ENCODE data around the gene CACNG3.
"Not testable (repeated sequence)": the region's sequence is repeated elsewhere in the genome, so short reads cannot be mapped to it uniquely, and the experiment has no call there.

Gene CACNG3

GRCh38 chr16:24332582-24333090 lies 76.5 kb downstream of the CACNG3 start:
- DNase-seq (ENCODE audit: low read depth) = no peak

- DNase-seq (ENCODE audit: low read depth) = no peak
Observed at GRCh38 chr16:24336491-24336890, 80.4 kb downstream of the CACNG3 start.

GRCh38 chr16:24337013-24337412 lies 80.9 kb downstream of the CACNG3 start:
- DNase-seq (ENCODE audit: low read depth) = no peak

GRCh38 chr16:24343829-24344228 lies 87.7 kb downstream of the CACNG3 start:
- DNase-seq (ENCODE audit: low read depth) = not testable (repeated sequence)

GRCh38 chr16:24344784-24345183 lies 88.6 kb downstream of the CACNG3 start:
- DNase-seq (ENCODE audit: low read depth) = no peak

- DNase-seq (ENCODE audit: low read depth) = no peak
Observed at GRCh38 chr16:24345704-24346103, 89.6 kb downstream of the CACNG3 start.

GRCh38 chr16:24346734-24347133 lies 90.6 kb downstream of the CACNG3 start:
- DNase-seq (ENCODE audit: low read depth) = no peak

GRCh38 chr16:24347556-24347955 lies 91.4 kb downstream of the CACNG3 start:
- DNase-seq (ENCODE audit: low read depth) = no peak

GRCh38 chr16:24348545-24349290 lies 92.6 kb downstream of the CACNG3 start:
- DNase-seq (ENCODE audit: low read depth) = no peak

- no peak for DNase-seq (ENCODE audit: low read depth)
Observed at GRCh38 chr16:24349320-24349719, 93.2 kb downstream of the CACNG3 start.

- DNase-seq (ENCODE audit: low read depth) = no peak
Observed at GRCh38 chr16:24352746-24353145, 96.6 kb downstream of the CACNG3 start.

- no peak for DNase-seq (ENCODE audit: low read depth)
Observed at GRCh38 chr16:24353622-24354021, 97.5 kb downstream of the CACNG3 start.

GRCh38 chr16:24357511-24357910 lies 101.4 kb downstream of the CACNG3 start:
- no peak for DNase-seq (ENCODE audit: low read depth)

GRCh38 chr16:24358117-24358516 lies 102.0 kb downstream of the CACNG3 start:
- DNase-seq (ENCODE audit: low read depth) = no peak

- DNase-seq (ENCODE audit: low read depth) = no peak
Observed at GRCh38 chr16:24359490-24359889, 103.4 kb downstream of the CACNG3 start.

- no peak for DNase-seq (ENCODE audit: low read depth)
Observed at GRCh38 chr16:24360936-24361335, 104.8 kb downstream of the CACNG3 start.

GRCh38 chr16:24364596-24364995 lies 108.5 kb downstream of the CACNG3 start:
- no peak for DNase-seq (ENCODE audit: low read depth)

- no peak for DNase-seq (ENCODE audit: low read depth)
Observed at GRCh38 chr16:24367186-24367710, 111.1 kb downstream of the CACNG3 start.

- DNase-seq (ENCODE audit: low read depth) = no peak
Observed at GRCh38 chr16:24372824-24373223, 116.7 kb downstream of the CACNG3 start.

GRCh38 chr16:24378999-24379398 lies 122.9 kb downstream of the CACNG3 start:
- no peak for DNase-seq (ENCODE audit: low read depth)

GRCh38 chr16:24381470-24382118 lies 125.5 kb downstream of the CACNG3 start:
- no peak for DNase-seq (ENCODE audit: low read depth)

GRCh38 chr16:24382762-24383407 lies 126.8 kb downstream of the CACNG3 start:
- DNase-seq (ENCODE audit: low read depth) = no peak

GRCh38 chr16:24394341-24394740 lies 138.2 kb downstream of the CACNG3 start:
- no peak for DNase-seq (ENCODE audit: low read depth)

All from GM04503 (cell line).